Measurements from ENCODE around the gene NIP7. TPM values are rescaled to one million over a fixed set of nuclear protein-coding genes. Genes with fewer than 3 reads are reported as not detected.
"Not testable (repeated sequence)": the region's sequence is repeated elsewhere in the genome, so short reads cannot be mapped to it uniquely, and the experiment has no call there.

Gene NIP7
- total and polyA plus RNA-seq, 2 donors (not counting 3 experiments of a cell fraction or from before 2014, with no cell fraction given) = 8.8 to 46.8 TPM

DNA sequence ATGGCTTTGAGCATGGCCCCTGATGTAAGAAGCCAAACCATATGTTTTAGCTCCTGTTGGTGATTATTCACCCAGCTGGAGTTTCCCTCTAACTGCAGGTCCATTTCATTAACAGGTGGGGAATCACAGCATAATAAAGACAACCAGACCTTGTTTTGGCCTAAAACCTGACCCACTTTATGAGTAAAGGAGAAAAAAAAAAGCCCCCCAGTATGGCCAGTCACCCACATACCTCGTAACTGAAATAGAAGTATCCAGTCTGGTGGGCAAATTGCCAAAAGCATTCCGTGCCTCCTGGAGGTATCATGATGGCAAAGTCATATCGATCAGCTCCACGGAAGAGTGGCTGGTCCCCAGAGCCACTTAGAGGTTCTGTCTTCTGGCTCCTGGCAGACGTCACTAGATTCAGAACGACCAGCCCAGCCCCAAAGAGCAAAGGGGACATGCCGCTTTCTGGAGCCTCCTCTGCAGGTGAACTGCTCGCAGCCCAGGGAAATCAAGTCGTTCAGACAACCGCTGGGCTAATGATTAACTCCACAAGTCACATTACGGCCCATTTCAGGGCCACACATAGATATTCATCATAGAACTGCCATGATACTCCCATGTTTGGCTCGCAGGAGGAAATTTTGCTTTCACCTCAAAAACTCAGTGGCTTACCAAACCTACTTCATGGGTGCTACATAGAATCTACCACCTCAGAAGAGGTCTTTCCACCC, 11.9 kb downstream of the NIP7 start, which contains the start of gene TMED6:
TSS of gene TMED6 (minus strand) at position 478 of the 719 bp plus-strand sequence. CDS start at position 445, 33 bp downstream.
- DNase-seq (ENCODE audit: low read depth, low spot score) = no peak
- H3K4me3 ChIP-seq (replicated peaks in 1 of 3; ENCODE audit: insufficient read depth in 1 of 3, low read depth in 1 of 3, low read length in 3 of 3) = no peak within 1 kb of the TSS
- no peaks in the 10 kb centered on the region for H3K9me1 ChIP-seq (replicated peaks; ENCODE audit: control insufficient read depth, extremely low read depth, insufficient read depth, low read length)
- H3K9me3 ChIP-seq (replicated peaks; ENCODE audit: control insufficient read depth, insufficient read depth, low read length) = no peaks in the 10 kb centered on the region
- no peak for FAIRE-seq
- no peaks in the 10 kb centered on the region for H3K4me1 ChIP-seq (ENCODE audit: control insufficient read depth, extremely low read depth, insufficient read depth, low read length)
- H2AFZ ChIP-seq (ENCODE audit: low read depth, low read length) = no peak within 1 kb of the TSS
- H3K79me2 ChIP-seq (ENCODE audit: control insufficient read depth, insufficient read depth, low read length) = no peaks in the 10 kb centered on the region
- no peak within 1 kb of the TSS for H3K4me2 ChIP-seq (ENCODE audit: insufficient read depth, low read length)
- intact Hi-C loops (cut with micrococcal nuclease) (no loop called here), dilution Hi-C loops (cut with MboI; ENCODE audit: extremely low pct_ligation_motif_present, low sequenced_read_pairs) (no loop called here)
- no TSS peak for BruUV-seq (replicated peaks)
- H3K9ac ChIP-seq (replicated peaks; ENCODE audit: extremely low read depth, insufficient read depth, low read length) = no peak within 1 kb of the TSS
- no peak within 1 kb of the TSS for H3K27ac ChIP-seq (ENCODE audit: insufficient read depth, low read depth, low read length)
- ChIA-PET CTCF (no interaction called here), POLR2A (interaction anchor here (0.6 kb wide), 1 partner anchor 94 kb away, joined by 10 read pairs; no protein-coding TSS in a partner anchor)
- H4K20me1 ChIP-seq (replicated peaks; ENCODE audit: control insufficient read depth, extremely low read depth, insufficient read depth, low read length) = no peaks in the 10 kb centered on the region
- H3K27me3 ChIP-seq (ENCODE audit: control insufficient read depth in 2 of 2, insufficient read depth in 2 of 2, low read length in 2 of 2) = no peaks in the 10 kb centered on the region
- TF ChIP-seq MAX (IDR thresholded peaks at IDR 0.05; ENCODE audit: insufficient read depth, insufficient read length) (no peak), POLR2AphosphoS5 (IDR thresholded peaks at IDR 0.05; ENCODE audit: insufficient read depth, low read depth, low read length) (no peak), GATA2 (IDR thresholded peaks at IDR 0.05; ENCODE audit: insufficient read depth, insufficient read length, low read depth, low read length) (no peak), POLR2A (IDR thresholded peaks at IDR 0.05; ENCODE audit: low read depth, low read length) (no peak), EZH2 (IDR thresholded peaks at IDR 0.05; ENCODE audit: borderline replicate concordance, low read depth, low read length, severe bottlenecking) (no peak), MYC (IDR thresholded peaks at IDR 0.05; ENCODE audit: low read depth, low read length) (no peak), JUN (IDR thresholded peaks at IDR 0.05; ENCODE audit: borderline replicate concordance, insufficient read depth, insufficient read length, low read depth) (no peak), FOS (IDR thresholded peaks at IDR 0.05; ENCODE audit: borderline replicate concordance, insufficient read depth, low read length) (no peak)
- TF ChIP-seq, protein P1, sequence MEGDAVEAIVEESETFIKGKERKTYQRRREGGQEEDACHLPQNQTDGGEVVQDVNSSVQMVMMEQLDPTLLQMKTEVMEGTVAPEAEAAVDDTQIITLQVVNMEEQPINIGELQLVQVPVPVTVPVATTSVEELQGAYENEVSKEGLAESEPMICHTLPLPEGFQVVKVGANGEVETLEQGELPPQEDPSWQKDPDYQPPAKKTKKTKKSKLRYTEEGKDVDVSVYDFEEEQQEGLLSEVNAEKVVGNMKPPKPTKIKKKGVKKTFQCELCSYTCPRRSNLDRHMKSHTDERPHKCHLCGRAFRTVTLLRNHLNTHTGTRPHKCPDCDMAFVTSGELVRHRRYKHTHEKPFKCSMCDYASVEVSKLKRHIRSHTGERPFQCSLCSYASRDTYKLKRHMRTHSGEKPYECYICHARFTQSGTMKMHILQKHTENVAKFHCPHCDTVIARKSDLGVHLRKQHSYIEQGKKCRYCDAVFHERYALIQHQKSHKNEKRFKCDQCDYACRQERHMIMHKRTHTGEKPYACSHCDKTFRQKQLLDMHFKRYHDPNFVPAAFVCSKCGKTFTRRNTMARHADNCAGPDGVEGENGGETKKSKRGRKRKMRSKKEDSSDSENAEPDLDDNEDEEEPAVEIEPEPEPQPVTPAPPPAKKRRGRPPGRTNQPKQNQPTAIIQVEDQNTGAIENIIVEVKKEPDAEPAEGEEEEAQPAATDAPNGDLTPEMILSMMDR (IDR thresholded peaks at IDR 0.05; ENCODE audit: extremely low read depth in 1 of 2, insufficient read depth in 1 of 2, low read depth in 1 of 2, low read length in 2 of 2) = no peak
- H3K36me3 ChIP-seq (ENCODE audit: control insufficient read depth in 2 of 2, extremely low read depth in 1 of 2, insufficient read depth in 2 of 2, low read length in 2 of 2) = peaks cover 0 to 10% of the 10 kb centered on the region in 2 experiments

GRCh38 chr16:69360070-69360469, 20.5 kb downstream of the NIP7 start:
- POLR2A ChIA-PET; intact Hi-C loops (cut with micrococcal nuclease); H3K4me1 ChIP-seq (ENCODE audit: control insufficient read depth, extremely low read depth, insufficient read depth, low read length); CTCF ChIA-PET; H3K27ac ChIP-seq (ENCODE audit: insufficient read depth, low read depth, low read length); DNase-seq (ENCODE audit: low read depth, low spot score); FAIRE-seq; H3K9me3 ChIP-seq (replicated peaks; ENCODE audit: control insufficient read depth, insufficient read depth, low read length); H2AFZ ChIP-seq (ENCODE audit: low read depth, low read length); BruUV-seq (replicated peaks); H3K4me3 ChIP-seq (replicated peaks in 1 of 3; ENCODE audit: insufficient read depth in 1 of 3, low read depth in 1 of 3, low read length in 3 of 3); H4K20me1 ChIP-seq (replicated peaks; ENCODE audit: control insufficient read depth, extremely low read depth, insufficient read depth, low read length); H3K27me3 ChIP-seq (ENCODE audit: control insufficient read depth in 2 of 2, insufficient read depth in 2 of 2, low read length in 2 of 2); H3K9ac ChIP-seq (replicated peaks; ENCODE audit: extremely low read depth, insufficient read depth, low read length); H3K9me1 ChIP-seq (replicated peaks; ENCODE audit: control insufficient read depth, extremely low read depth, insufficient read depth, low read length); H3K79me2 ChIP-seq (ENCODE audit: control insufficient read depth, insufficient read depth, low read length); dilution Hi-C loops (cut with MboI; ENCODE audit: extremely low pct_ligation_motif_present, low sequenced_read_pairs); H3K4me2 ChIP-seq (ENCODE audit: insufficient read depth, low read length): not testable (repeated sequence)
- H3K36me3 ChIP-seq (ENCODE audit: control insufficient read depth in 2 of 2, extremely low read depth in 1 of 2, insufficient read depth in 2 of 2, low read length in 2 of 2) = peaks cover 0 to 11% of the 10 kb centered on the region in 2 experiments
